ENCODE data around the gene ALAS1.

Gene ALAS1

GRCh38 chr3:52202384-52203077, 4.6 kb downstream of the ALAS1 start:
- no peak for DNase-seq

GRCh38 chr3:52203701-52204100, 5.7 kb downstream of the ALAS1 start:
- DNase-seq = no peak

GRCh38 chr3:52204337-52205073, 6.5 kb downstream of the ALAS1 start:
- DNase-seq = no peak

- no peak for DNase-seq
Observed at GRCh38 chr3:52205727-52206372, 7.9 kb downstream of the ALAS1 start.

GRCh38 chr3:52208556-52208955, 10.6 kb downstream of the ALAS1 start:
- DNase-seq = no peak

- DNase-seq = no peak
Observed at GRCh38 chr3:52210037-52210436, 12.1 kb downstream of the ALAS1 start.

GRCh38 chr3:52210550-52211046, 12.6 kb downstream of the ALAS1 start:
- no peak for DNase-seq

- no peak for DNase-seq
Observed at GRCh38 chr3:52211268-52211891, 13.4 kb downstream of the ALAS1 start.

- DNase-seq = no peak
Observed at GRCh38 chr3:52213005-52213404, 15.0 kb downstream of the ALAS1 start.

GRCh38 chr3:52213901-52214300, 15.9 kb downstream of the ALAS1 start:
- DNase-seq = no peak

- no peak for DNase-seq
Observed at GRCh38 chr3:52215351-52215750, 17.4 kb downstream of the ALAS1 start.

GRCh38 chr3:52216585-52217408, 18.8 kb downstream of the ALAS1 start:
- peak; percentile 56 for DNase-seq

GRCh38 chr3:52217409-52217805, 19.4 kb downstream of the ALAS1 start:
- DNase-seq = no peak

GRCh38 chr3:52218026-52218425, 20.1 kb downstream of the ALAS1 start:
- DNase-seq = no peak

GRCh38 chr3:52218454-52218853, 20.5 kb downstream of the ALAS1 start:
- DNase-seq = no peak

GRCh38 chr3:52218937-52219650, 21.1 kb downstream of the ALAS1 start:
- DNase-seq = no peak

GRCh38 chr3:52220380-52221026, 22.5 kb downstream of the ALAS1 start:
- peak; percentile 87 for DNase-seq

GRCh38 chr3:52221141-52221562, 23.2 kb downstream of the ALAS1 start:
- no peak for DNase-seq

- peak; percentile 57 for DNase-seq
Observed at GRCh38 chr3:52221563-52222318, 23.8 kb downstream of the ALAS1 start.

Data from activated CD4-positive, alpha-beta T cell treated with anti-CD3 and anti-CD28 coated beads, Interleukin-2, amount 50 U/mL, for 16 hours (primary cell).